ENCODE measurements around the gene C2orf42. TPM values are rescaled to one million over a fixed set of nuclear protein-coding genes. Genes with fewer than 3 reads are reported as not detected.

The C2orf42 gene
- total and polyA plus RNA-seq, 4 donors: 8.1 to 20.6 (median 13.7) TPM

DNA sequence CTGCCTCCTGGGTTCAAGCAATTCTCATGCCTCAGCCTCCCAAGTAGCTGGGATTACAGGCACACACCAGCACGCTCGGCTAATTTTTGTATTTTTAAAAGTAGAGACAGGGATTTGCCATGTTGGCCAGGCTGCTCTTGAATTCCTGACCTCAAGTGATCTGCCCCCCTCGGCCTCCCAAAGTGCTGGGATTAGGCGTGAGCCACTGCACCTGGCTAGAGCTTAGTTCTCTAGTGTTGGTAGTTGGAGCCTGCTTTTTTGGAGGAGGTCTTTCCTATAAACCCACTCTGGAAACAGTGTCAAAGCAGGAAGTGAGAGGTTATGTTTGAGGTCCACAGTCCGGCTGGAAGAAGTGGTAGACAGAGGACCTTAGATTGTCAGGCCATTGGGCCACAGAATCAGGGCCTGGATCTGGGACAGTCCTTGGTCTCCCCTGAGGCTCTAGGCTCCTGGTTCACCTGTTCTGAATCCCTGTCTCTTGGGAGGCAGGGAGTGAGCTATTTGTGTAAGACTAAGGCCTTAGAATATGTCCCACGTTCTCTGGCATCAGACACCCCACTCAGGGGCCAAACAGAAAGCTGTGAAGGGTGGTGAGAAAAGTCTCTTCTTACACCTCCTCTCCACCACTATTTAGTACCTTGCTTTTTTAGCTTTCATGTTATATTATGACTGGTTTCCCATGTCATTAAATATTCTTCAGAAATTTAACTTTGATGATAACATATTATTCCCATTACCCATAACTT lies 69.0 kb downstream of the C2orf42 start:
- H3K36me3 ChIP-seq (ENCODE audit: control insufficient read depth in 4 of 4, insufficient read depth in 3 of 4, low read depth in 1 of 4, low read length in 3 of 4): no peaks in the 10 kb centered on the region
- no peak overlapping the region for H3K4me3 ChIP-seq (ENCODE audit: low read depth in 1 of 3, low read length in 3 of 3)
- TF ChIP-seq RAD21 (IDR thresholded peaks at IDR 0.05) (no peak), RXRA (IDR thresholded peaks at IDR 0.05) (no peak), SP1 (IDR thresholded peaks at IDR 0.05) (no peak), TAF1 (conservative IDR thresholded peaks at IDR 0.05) (no peak), GABPA (IDR thresholded peaks at IDR 0.05 in 1 of 2, conservative IDR thresholded peaks at IDR 0.05 in 1 of 2) (no peak), FOXA1 (IDR thresholded peaks at IDR 0.05) (no peak), HNF4A (conservative IDR thresholded peaks at IDR 0.05) (no peak)
- TF ChIP-seq, protein P1, sequence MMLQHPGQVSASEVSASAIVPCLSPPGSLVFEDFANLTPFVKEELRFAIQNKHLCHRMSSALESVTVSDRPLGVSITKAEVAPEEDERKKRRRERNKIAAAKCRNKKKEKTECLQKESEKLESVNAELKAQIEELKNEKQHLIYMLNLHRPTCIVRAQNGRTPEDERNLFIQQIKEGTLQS (IDR thresholded peaks at IDR 0.05): no peak
- TF ChIP-seq, protein P2, sequence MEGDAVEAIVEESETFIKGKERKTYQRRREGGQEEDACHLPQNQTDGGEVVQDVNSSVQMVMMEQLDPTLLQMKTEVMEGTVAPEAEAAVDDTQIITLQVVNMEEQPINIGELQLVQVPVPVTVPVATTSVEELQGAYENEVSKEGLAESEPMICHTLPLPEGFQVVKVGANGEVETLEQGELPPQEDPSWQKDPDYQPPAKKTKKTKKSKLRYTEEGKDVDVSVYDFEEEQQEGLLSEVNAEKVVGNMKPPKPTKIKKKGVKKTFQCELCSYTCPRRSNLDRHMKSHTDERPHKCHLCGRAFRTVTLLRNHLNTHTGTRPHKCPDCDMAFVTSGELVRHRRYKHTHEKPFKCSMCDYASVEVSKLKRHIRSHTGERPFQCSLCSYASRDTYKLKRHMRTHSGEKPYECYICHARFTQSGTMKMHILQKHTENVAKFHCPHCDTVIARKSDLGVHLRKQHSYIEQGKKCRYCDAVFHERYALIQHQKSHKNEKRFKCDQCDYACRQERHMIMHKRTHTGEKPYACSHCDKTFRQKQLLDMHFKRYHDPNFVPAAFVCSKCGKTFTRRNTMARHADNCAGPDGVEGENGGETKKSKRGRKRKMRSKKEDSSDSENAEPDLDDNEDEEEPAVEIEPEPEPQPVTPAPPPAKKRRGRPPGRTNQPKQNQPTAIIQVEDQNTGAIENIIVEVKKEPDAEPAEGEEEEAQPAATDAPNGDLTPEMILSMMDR (IDR thresholded peaks at IDR 0.05; ENCODE audit: low read depth, low read length, missing input control): no peak
- no peaks in the 10 kb centered on the region for H3K27me3 ChIP-seq (ENCODE audit: control insufficient read depth in 4 of 4, insufficient read depth in 4 of 4, low read length in 3 of 4)
- WGBS: 80% methylated on average over 6 of the region's 6 CpGs
- no peak overlapping the region for H3K9ac ChIP-seq (ENCODE audit: low read depth in 1 of 2, low read length in 2 of 2)
- H3K4me1 ChIP-seq (ENCODE audit: control insufficient read depth in 4 of 4, insufficient read depth in 4 of 4, low read length in 3 of 4): peaks cover 0 to 1% (median 0%) of the 10 kb centered on the region in 4 donors
- peak overlapping the region in 1 of 2 donors; percentile 20 for H3K27ac ChIP-seq (ENCODE audit: low read depth in 1 of 2, low read length in 2 of 2)
- no peaks in the 10 kb centered on the region for H3K9me3 ChIP-seq (ENCODE audit: control insufficient read depth in 4 of 4, low read length in 3 of 4)
- DNase-seq (ENCODE audit: low spot score): no peak

DNA sequence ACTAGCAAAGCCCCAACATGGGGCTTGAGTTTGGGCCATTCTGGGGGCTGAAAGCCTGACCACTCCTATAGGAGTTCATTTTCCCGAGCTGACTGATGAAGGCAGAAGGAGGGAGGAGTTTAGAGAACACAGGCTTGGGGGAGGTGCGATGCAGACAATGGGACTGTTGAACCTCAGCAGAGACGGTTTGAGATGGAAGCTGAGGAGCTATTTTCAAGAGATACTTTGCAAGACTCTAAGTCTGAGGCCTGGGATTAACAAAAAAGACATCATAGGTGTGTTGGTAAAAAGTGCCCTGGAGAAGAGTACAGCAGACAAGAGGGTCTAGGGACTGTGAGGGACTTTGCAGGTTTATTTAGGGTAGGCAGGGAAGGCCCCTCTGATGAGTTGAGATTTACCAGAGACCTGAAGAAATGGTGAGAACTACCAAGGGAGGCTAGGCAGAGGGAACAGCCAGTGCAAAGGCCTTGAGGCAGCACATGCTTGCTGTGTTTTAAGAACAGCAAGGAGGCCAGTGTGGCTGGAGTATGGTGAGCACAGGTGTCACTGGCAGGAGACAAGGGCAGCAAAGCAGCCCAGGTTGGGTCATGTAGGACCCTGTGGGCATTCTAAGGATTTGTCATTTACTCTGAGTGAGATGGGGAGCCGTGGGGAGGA lies 71.9 kb downstream of the C2orf42 start:
- H3K36me3 ChIP-seq (ENCODE audit: control insufficient read depth in 4 of 4, insufficient read depth in 3 of 4, low read depth in 1 of 4, low read length in 3 of 4): no peaks in the 10 kb centered on the region
- no peaks in the 10 kb centered on the region for H3K9me3 ChIP-seq (ENCODE audit: control insufficient read depth in 4 of 4, low read length in 3 of 4)
- 72% methylated on average over 4 of the region's 4 CpGs for WGBS
- TF ChIP-seq JUND (IDR thresholded peaks at IDR 0.05) (no peak), NR2F2 (IDR thresholded peaks at IDR 0.05) (no peak), RXRA (IDR thresholded peaks at IDR 0.05) (no peak), TAF1 (conservative IDR thresholded peaks at IDR 0.05) (no peak), RAD21 (IDR thresholded peaks at IDR 0.05) (no peak), FOXA2 (IDR thresholded peaks at IDR 0.05) (no peak), HNF4G (IDR thresholded peaks at IDR 0.05) (no peak), EGR1 (IDR thresholded peaks at IDR 0.05; ENCODE audit: low read depth in 2 of 2) (no peak)
- TF ChIP-seq, protein P2 (IDR thresholded peaks at IDR 0.05; ENCODE audit: low read depth, low read length, missing input control): no peak
- TF ChIP-seq, protein P3, sequence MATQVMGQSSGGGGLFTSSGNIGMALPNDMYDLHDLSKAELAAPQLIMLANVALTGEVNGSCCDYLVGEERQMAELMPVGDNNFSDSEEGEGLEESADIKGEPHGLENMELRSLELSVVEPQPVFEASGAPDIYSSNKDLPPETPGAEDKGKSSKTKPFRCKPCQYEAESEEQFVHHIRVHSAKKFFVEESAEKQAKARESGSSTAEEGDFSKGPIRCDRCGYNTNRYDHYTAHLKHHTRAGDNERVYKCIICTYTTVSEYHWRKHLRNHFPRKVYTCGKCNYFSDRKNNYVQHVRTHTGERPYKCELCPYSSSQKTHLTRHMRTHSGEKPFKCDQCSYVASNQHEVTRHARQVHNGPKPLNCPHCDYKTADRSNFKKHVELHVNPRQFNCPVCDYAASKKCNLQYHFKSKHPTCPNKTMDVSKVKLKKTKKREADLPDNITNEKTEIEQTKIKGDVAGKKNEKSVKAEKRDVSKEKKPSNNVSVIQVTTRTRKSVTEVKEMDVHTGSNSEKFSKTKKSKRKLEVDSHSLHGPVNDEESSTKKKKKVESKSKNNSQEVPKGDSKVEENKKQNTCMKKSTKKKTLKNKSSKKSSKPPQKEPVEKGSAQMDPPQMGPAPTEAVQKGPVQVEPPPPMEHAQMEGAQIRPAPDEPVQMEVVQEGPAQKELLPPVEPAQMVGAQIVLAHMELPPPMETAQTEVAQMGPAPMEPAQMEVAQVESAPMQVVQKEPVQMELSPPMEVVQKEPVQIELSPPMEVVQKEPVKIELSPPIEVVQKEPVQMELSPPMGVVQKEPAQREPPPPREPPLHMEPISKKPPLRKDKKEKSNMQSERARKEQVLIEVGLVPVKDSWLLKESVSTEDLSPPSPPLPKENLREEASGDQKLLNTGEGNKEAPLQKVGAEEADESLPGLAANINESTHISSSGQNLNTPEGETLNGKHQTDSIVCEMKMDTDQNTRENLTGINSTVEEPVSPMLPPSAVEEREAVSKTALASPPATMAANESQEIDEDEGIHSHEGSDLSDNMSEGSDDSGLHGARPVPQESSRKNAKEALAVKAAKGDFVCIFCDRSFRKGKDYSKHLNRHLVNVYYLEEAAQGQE (IDR thresholded peaks at IDR 0.05): no peak
- TF ChIP-seq, protein P4, sequence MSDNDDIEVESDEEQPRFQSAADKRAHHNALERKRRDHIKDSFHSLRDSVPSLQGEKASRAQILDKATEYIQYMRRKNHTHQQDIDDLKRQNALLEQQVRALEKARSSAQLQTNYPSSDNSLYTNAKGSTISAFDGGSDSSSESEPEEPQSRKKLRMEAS (IDR thresholded peaks at IDR 0.05): no peak
- H3K27me3 ChIP-seq (ENCODE audit: control insufficient read depth in 4 of 4, insufficient read depth in 4 of 4, low read length in 3 of 4): no peaks in the 10 kb centered on the region
- no peak for DNase-seq (ENCODE audit: low spot score)
- no peak overlapping the region for H3K4me3 ChIP-seq (ENCODE audit: low read depth in 1 of 3, low read length in 3 of 3)
- H3K4me1 ChIP-seq (ENCODE audit: control insufficient read depth in 4 of 4, insufficient read depth in 4 of 4, low read length in 3 of 4): no peaks in the 10 kb centered on the region
- H3K27ac ChIP-seq (ENCODE audit: low read depth in 1 of 2, low read length in 2 of 2): no peak overlapping the region
- no peak overlapping the region for H3K9ac ChIP-seq (ENCODE audit: low read depth in 1 of 2, low read length in 2 of 2)

All from liver (tissue), 9 donors.